AG08395 (cell line): ENCODE data around the gene RPS15.

ENCODE experiments used
- DNase-seq: peaks from one replicate; pipeline ENCODE4 v3.0.0; 2012; ENCODE audit warnings: mixed read lengths, low spot score

The RPS15 gene

GRCh38 chr19:1487576-1488281 lies 49.5 kb downstream of the RPS15 start:
- no peak for DNase-seq

DNA sequence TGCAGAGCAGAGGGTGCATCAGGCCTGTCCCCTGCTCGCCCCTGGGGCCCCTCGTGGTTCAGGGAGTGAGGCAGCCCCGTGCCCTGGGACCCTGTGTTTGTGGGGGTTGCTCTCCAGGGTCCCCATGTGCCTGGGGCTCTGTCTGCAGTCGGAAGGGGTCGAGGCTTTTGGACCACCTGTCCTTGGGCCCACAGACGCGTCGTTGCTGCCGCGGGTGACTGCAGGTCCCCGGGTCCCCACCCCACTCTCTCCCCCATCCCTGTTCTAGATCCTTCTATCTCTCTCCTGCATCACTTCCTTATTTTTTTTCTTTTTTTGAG lies 50.0 kb downstream of the RPS15 start:
- DNase-seq = no peak

GRCh38 chr19:1489463-1490310 lies 51.5 kb downstream of the RPS15 start:
- DNase-seq = no peak
